ENCODE results near the gene OR5A2. TPM values are rescaled to one million over a fixed set of nuclear protein-coding genes. Genes with fewer than 3 reads are reported as not detected.

The OR5A2 gene
- total RNA-seq, 1 experiment from 2014 or later: not detected

DNA sequence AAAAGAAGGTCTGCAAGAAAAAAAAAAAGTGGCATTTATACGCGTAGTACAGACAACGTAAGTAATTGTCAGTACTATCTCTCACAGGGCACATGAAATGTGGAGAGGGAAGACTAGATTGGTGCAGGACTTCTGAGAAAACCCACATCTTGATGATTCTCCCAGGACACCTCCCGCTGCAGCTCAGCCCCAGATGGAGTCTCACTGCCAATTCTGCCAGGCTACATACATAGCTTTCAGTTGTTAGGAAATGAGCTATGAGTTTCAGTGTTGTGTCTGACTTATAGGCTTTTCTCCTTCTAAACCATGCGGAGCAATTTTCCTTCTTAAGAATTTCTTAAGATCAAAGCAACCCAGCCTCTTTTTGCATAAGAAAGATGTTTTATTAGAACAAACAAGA is 9.6 kb downstream of the OR5A2 start:
- Mint-ChIP-seq H3K27me3 (ENCODE audit: insufficient read depth, unreplicated experiment) (peaks cover 14% of the 10 kb centered on the region), H3K36me3 (ENCODE audit: insufficient read depth, unreplicated experiment) (peaks cover 4% of the 10 kb centered on the region), H3K4me1 (ENCODE audit: low read depth, unreplicated experiment) (no peaks in the 10 kb centered on the region), H3K4me3 (ENCODE audit: unreplicated experiment) (no peak overlapping the region), H3K9me3 (ENCODE audit: unreplicated experiment) (no peaks in the 10 kb centered on the region), H3K27ac (ENCODE audit: unreplicated experiment) (no peak overlapping the region)
- no TSS peak for BruUV-seq (replicated peaks)
- intact Hi-C loops (cut with micrococcal nuclease; ENCODE audit: unreplicated experiment): no loop called here
- ChIA-PET CTCF (no interaction called here), POLR2A (no interaction called here)
- DNase-seq: no peak
- no peak overlapping the region for H3K4me3 ChIP-seq (ENCODE audit: low read depth, low read length)
- TF ChIP-seq, protein P1, sequence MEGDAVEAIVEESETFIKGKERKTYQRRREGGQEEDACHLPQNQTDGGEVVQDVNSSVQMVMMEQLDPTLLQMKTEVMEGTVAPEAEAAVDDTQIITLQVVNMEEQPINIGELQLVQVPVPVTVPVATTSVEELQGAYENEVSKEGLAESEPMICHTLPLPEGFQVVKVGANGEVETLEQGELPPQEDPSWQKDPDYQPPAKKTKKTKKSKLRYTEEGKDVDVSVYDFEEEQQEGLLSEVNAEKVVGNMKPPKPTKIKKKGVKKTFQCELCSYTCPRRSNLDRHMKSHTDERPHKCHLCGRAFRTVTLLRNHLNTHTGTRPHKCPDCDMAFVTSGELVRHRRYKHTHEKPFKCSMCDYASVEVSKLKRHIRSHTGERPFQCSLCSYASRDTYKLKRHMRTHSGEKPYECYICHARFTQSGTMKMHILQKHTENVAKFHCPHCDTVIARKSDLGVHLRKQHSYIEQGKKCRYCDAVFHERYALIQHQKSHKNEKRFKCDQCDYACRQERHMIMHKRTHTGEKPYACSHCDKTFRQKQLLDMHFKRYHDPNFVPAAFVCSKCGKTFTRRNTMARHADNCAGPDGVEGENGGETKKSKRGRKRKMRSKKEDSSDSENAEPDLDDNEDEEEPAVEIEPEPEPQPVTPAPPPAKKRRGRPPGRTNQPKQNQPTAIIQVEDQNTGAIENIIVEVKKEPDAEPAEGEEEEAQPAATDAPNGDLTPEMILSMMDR (IDR thresholded peaks at IDR 0.05; ENCODE audit: insufficient read depth in 1 of 2, low read depth in 1 of 2, low read length in 1 of 2, severe bottlenecking in 1 of 2, unreplicated experiment in 1 of 2): no peak
- H3K4me1 ChIP-seq: no peaks in the 10 kb centered on the region
- H3K36me3 ChIP-seq (ENCODE audit: control insufficient read depth, insufficient read depth, low read length): no peaks in the 10 kb centered on the region
- H3K27me3 ChIP-seq (replicated peaks; ENCODE audit: control insufficient read depth, insufficient read depth, low read length): no peaks in the 10 kb centered on the region
- H3K9me3 ChIP-seq: peaks cover under 1% of the 10 kb centered on the region

DNA sequence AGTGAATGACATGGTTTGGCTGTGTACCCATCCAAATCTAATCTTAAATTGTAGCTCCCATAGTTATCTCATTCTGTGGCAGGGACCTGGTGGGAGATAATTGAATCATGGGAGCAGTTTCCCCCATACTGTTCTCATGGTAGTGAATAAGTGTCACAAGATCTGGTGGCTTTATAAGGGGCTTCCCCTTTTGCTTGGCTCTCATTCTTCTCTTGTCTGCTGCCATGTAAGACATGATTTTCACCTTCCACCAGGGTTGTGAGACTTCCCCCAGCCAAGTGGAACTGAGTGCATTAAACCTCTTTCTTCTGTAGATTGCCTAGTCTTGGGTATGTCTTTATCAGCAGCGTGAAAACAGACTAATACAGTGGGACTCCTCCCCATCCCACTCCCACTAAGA is 11.1 kb downstream of the OR5A2 start:
- H3K4me1 ChIP-seq: no peaks in the 10 kb centered on the region
- peaks cover 8% of the 10 kb centered on the region for H3K9me3 ChIP-seq
- intact Hi-C loops (cut with micrococcal nuclease; ENCODE audit: unreplicated experiment): no loop called here
- H3K4me1 Mint-ChIP-seq (ENCODE audit: low read depth, unreplicated experiment): no peaks in the 10 kb centered on the region
- TF ChIP-seq, protein P1 (IDR thresholded peaks at IDR 0.05; ENCODE audit: insufficient read depth in 1 of 2, low read depth in 1 of 2, low read length in 1 of 2, severe bottlenecking in 1 of 2, unreplicated experiment in 1 of 2): no peak
- CTCF ChIA-PET: no interaction called here
- H3K4me3 Mint-ChIP-seq (ENCODE audit: unreplicated experiment): no peak overlapping the region
- BruUV-seq (replicated peaks): no TSS peak
- H3K9me3 Mint-ChIP-seq (ENCODE audit: unreplicated experiment): peaks cover 13% of the 10 kb centered on the region
- no peak overlapping the region for H3K27ac Mint-ChIP-seq (ENCODE audit: unreplicated experiment)
- POLR2A ChIA-PET: no interaction called here
- no peaks in the 10 kb centered on the region for H3K36me3 ChIP-seq (ENCODE audit: control insufficient read depth, insufficient read depth, low read length)
- peaks cover 14% of the 10 kb centered on the region for H3K27me3 Mint-ChIP-seq (ENCODE audit: insufficient read depth, unreplicated experiment)
- no peak for DNase-seq
- peaks cover 4% of the 10 kb centered on the region for H3K36me3 Mint-ChIP-seq (ENCODE audit: insufficient read depth, unreplicated experiment)
- no peak overlapping the region for H3K4me3 ChIP-seq (ENCODE audit: low read depth, low read length)
- no peaks in the 10 kb centered on the region for H3K27me3 ChIP-seq (replicated peaks; ENCODE audit: control insufficient read depth, insufficient read depth, low read length)

DNA sequence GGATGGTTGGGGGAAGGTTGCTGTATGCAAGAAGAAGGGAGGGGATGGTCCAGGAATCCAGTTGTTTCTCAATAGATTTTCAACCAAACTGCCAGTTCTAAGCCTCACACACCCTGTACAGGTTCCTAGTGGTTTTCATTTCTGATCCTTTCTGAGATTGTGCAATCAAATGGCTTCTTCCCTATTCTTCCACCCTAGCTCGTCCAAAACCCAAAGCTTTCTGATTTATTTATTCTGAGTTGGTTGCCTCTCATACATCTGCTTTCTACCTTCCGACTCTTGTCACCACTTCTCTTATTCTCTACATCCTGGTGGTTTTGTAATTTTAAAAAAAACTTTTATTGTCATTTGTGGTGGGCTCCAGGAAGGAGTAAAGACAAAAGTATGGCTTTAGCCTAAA is 12.6 kb downstream of the OR5A2 start:
- H3K9me3 ChIP-seq: peaks cover 18% of the 10 kb centered on the region
- Mint-ChIP-seq H3K27me3 (ENCODE audit: insufficient read depth, unreplicated experiment) (peaks cover 14% of the 10 kb centered on the region), H3K27ac (ENCODE audit: unreplicated experiment) (no peak overlapping the region), H3K36me3 (ENCODE audit: insufficient read depth, unreplicated experiment) (peaks cover 4% of the 10 kb centered on the region), H3K4me1 (ENCODE audit: low read depth, unreplicated experiment) (no peaks in the 10 kb centered on the region), H3K4me3 (ENCODE audit: unreplicated experiment) (no peak overlapping the region), H3K9me3 (ENCODE audit: unreplicated experiment) (peaks cover 27% of the 10 kb centered on the region)
- no TSS peak for BruUV-seq (replicated peaks)
- H3K4me1 ChIP-seq: no peaks in the 10 kb centered on the region
- H3K36me3 ChIP-seq (ENCODE audit: control insufficient read depth, insufficient read depth, low read length): no peaks in the 10 kb centered on the region
- no peaks in the 10 kb centered on the region for H3K27me3 ChIP-seq (replicated peaks; ENCODE audit: control insufficient read depth, insufficient read depth, low read length)
- intact Hi-C loops (cut with micrococcal nuclease; ENCODE audit: unreplicated experiment): no loop called here
- H3K4me3 ChIP-seq (ENCODE audit: low read depth, low read length): no peak overlapping the region
- TF ChIP-seq, protein P1 (IDR thresholded peaks at IDR 0.05; ENCODE audit: insufficient read depth in 1 of 2, low read depth in 1 of 2, low read length in 1 of 2, severe bottlenecking in 1 of 2, unreplicated experiment in 1 of 2): no peak
- DNase-seq: no peak
- ChIA-PET CTCF (no interaction called here), POLR2A (no interaction called here)
